Endothelial cell of umbilical vein (primary cell): ENCODE data around the gene DYNC2H1.

Experiments
- EZH2 ChIP-seq: IDR thresholded peaks from 2 replicates; pipeline ENCODE4 v1.6.1; 2012; ENCODE audit warnings: borderline replicate concordance, low read depth, mild to moderate bottlenecking, moderate library complexity, low read length, inconsistent platforms; ENCODE audit not compliant: severe bottlenecking
- FOS ChIP-seq: IDR thresholded peaks from 2 replicates; pipeline ENCODE4 v1.6.1; 2011; ENCODE audit warnings: mild to moderate bottlenecking, low read length, moderate library complexity, borderline replicate concordance; ENCODE audit not compliant: insufficient read depth
- GATA2 ChIP-seq: IDR thresholded peaks from 2 replicates; pipeline ENCODE4 v1.7.0; 2011; ENCODE audit warnings: low read depth, mild to moderate bottlenecking, moderate library complexity, mixed read lengths, low read length; ENCODE audit not compliant: insufficient read length, insufficient read depth
- JUN ChIP-seq: IDR thresholded peaks from 2 replicates; pipeline ENCODE4 v1.6.1; 2011; ENCODE audit warnings: borderline replicate concordance, low read depth; ENCODE audit not compliant: insufficient read length, insufficient read depth
- MAX ChIP-seq: IDR thresholded peaks from 2 replicates; pipeline ENCODE4 v1.6.1; 2011; ENCODE audit not compliant: insufficient read depth, insufficient read length
- MYC ChIP-seq: IDR thresholded peaks from one replicate; pipeline ENCODE4 v1.6.1; 2011; ENCODE audit warnings: mild to moderate bottlenecking, low read depth, low read length
- POLR2A ChIP-seq: IDR thresholded peaks from 2 replicates; pipeline ENCODE4 v1.6.1; 2012; ENCODE audit warnings: low read depth, mild to moderate bottlenecking, control low read depth, low read length
- POLR2AphosphoS5 ChIP-seq: IDR thresholded peaks from 2 replicates; pipeline ENCODE4 v1.6.1; 2012; ENCODE audit warnings: low read depth, mild to moderate bottlenecking, control low read depth, low read length, moderate library complexity; ENCODE audit not compliant: insufficient read depth
- TF ChIP-seq, protein P1 (sequence below), 2 donors: IDR thresholded peaks; 1 replicate in 1 of 2; 2 replicates in 1 of 2; pipeline ENCODE4 v1.5.1; 2011; ENCODE audit warnings: low read length in 2 of 2, mild to moderate bottlenecking in 2 of 2, moderate library complexity in 2 of 2, control low read depth in 1 of 2, inconsistent platforms in 1 of 2, low read depth in 1 of 2; ENCODE audit not compliant: insufficient read depth in 1 of 2; ENCODE audit errors: extremely low read depth in 1 of 2

GRCh38 chr11:103397369-103397768, 288.1 kb downstream of the DYNC2H1 start:
- TF ChIP-seq POLR2AphosphoS5: no peak
- TF ChIP-seq FOS: no peak
- TF ChIP-seq, protein P1, sequence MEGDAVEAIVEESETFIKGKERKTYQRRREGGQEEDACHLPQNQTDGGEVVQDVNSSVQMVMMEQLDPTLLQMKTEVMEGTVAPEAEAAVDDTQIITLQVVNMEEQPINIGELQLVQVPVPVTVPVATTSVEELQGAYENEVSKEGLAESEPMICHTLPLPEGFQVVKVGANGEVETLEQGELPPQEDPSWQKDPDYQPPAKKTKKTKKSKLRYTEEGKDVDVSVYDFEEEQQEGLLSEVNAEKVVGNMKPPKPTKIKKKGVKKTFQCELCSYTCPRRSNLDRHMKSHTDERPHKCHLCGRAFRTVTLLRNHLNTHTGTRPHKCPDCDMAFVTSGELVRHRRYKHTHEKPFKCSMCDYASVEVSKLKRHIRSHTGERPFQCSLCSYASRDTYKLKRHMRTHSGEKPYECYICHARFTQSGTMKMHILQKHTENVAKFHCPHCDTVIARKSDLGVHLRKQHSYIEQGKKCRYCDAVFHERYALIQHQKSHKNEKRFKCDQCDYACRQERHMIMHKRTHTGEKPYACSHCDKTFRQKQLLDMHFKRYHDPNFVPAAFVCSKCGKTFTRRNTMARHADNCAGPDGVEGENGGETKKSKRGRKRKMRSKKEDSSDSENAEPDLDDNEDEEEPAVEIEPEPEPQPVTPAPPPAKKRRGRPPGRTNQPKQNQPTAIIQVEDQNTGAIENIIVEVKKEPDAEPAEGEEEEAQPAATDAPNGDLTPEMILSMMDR (IDR thresholded peaks at IDR 0.05; ENCODE audit: extremely low read depth in 1 of 2, insufficient read depth in 1 of 2, low read depth in 1 of 2, low read length in 2 of 2): no peak
- TF ChIP-seq EZH2: no peak
- no peak for TF ChIP-seq POLR2A
- no peak for TF ChIP-seq MAX
- TF ChIP-seq JUN: no peak
- no peak for TF ChIP-seq MYC
- TF ChIP-seq GATA2: no peak
